Upper lobe of left lung (tissue), 6 donors: ENCODE data around the gene GTPBP4. TPM values are rescaled to one million over a fixed set of nuclear protein-coding genes. Genes with fewer than 3 reads are reported as not detected.

Source experiments
- ATAC-seq, 2 donors: fragments of 200-7000 bp; cut with Tn5 transposase; one replicate each; pipeline ENCODE4 v1.9.1; 2022; ENCODE audit warnings: mild to moderate bottlenecking in 2 of 2, moderate library complexity in 2 of 2; ENCODE audit not compliant: low FRiP score in 2 of 2
- DNase-seq, 2 donors: peaks; one replicate each; pipeline ENCODE4 v3.0.0-alpha.2; 2019 to 2020
- H3K27ac ChIP-seq, 4 donors: fragments of 200-600 bp; sonication (generic); one replicate each; pipeline ENCODE4 v1.5.1; 2016 to 2019
- H3K27me3 ChIP-seq, 4 donors: fragments of 200-600 bp; sonication (generic); one replicate each; pipeline ENCODE4 v1.5.1; 2017 to 2019
- H3K36me3 ChIP-seq, 4 donors: fragments of 200-600 bp; sonication (generic); one replicate each; pipeline ENCODE4 v1.5.1; 2016 to 2019
- H3K4me1 ChIP-seq, 4 donors: fragments of 200-600 bp; sonication (generic); one replicate each; pipeline ENCODE4 v1.5.1; 2018 to 2019
- H3K4me3 ChIP-seq, 4 donors: fragments of 200-600 bp; sonication (generic); one replicate each; pipeline ENCODE4 v1.5.1; 2017 to 2019; ENCODE audit warnings: mild to moderate bottlenecking in 2 of 4, moderate library complexity in 1 of 4
- H3K9me3 ChIP-seq, 4 donors: fragments of 200-600 bp; sonication (generic); one replicate each; pipeline ENCODE4 v1.5.1; 2018 to 2019
- CTCF ChIP-seq, 6 experiments: fragments of 450-650 bp in 4 of 6; fragments of 200-600 bp in 2 of 6; sonication (generic) in 2 of 6; IDR thresholded peaks; one replicate each; pipeline ENCODE4 v1.5.1; 2016 to 2019; ENCODE audit warnings: antibody characterized with exemption in 6 of 6
- EP300 ChIP-seq, 4 donors: sonication (generic); formaldehyde crosslinking; IDR thresholded peaks; one replicate each; pipeline ENCODE4 v1.5.1; 2017; ENCODE audit warnings: antibody characterized with exemption in 4 of 4, control low read depth in 2 of 4
- POLR2A ChIP-seq, 4 donors: fragments of 450-650 bp; IDR thresholded peaks; one replicate each; pipeline ENCODE4 v1.5.1; 2016 to 2017; ENCODE audit warnings: antibody characterized with exemption in 4 of 4, mild to moderate bottlenecking in 2 of 4
- POLR2AphosphoS5 ChIP-seq, 2 donors: sonication (generic); formaldehyde crosslinking; IDR thresholded peaks; one replicate each; pipeline ENCODE4 v1.5.1; 2017; ENCODE audit warnings: antibody characterized with exemption in 2 of 2
- WGBS, 2 donors: methylation state at CpG; one replicate each; pipeline ENCODE4 v1.1.5; 2017 to 2018; 5-methylcytosine and 5-hydroxymethylcytosine counted together
- total RNA-seq, 6 donors: library from RNA; depleted of rRNA in 4 of 6; stranded (reverse); fragments of >200 nt in 4 of 6; gene quantifications; one replicate each; pipeline versions ENCODE4 v1.1.0 to v1.2.1, GENCODE V29; 2016 to 2021
- donor health status: DM: no; HTN: no; CAD: no; lungs with moderate emphysema.
- donor health status: DM: no; HTN: yes; CAD: no; lungs with severe emphysema.

Gene GTPBP4
- total RNA-seq, 6 donors from 2014 or later: 22.0 to 41.9 (median 33.3) TPM

GRCh38 chr10:970311-971149 is 17.7 kb upstream of the GTPBP4 start:
- peak overlapping the region; percentile 62 to 86 (median 74) for H3K27ac ChIP-seq

GRCh38 chr10:971150-971542 is 17.1 kb upstream of the GTPBP4 start:
- DNase-seq (peak in 1 of 2 donors; percentile 67), ATAC-seq (peak in 1 of 2 donors; percentile 78)
- H3K27me3 ChIP-seq: no peaks in the 10 kb centered on the region
- H3K4me3 ChIP-seq: peak overlapping the region in 1 of 4 donors; percentile 1
- no peaks in the 10 kb centered on the region for H3K36me3 ChIP-seq
- H3K27ac ChIP-seq: peak overlapping the region; percentile 62 to 86 (median 74)
- peaks cover 13 to 58% (median 42%) of the 10 kb centered on the region in 4 donors for H3K4me1 ChIP-seq
- 21 to 31% methylated on average over 4 of the region's 4 CpGs for WGBS, 2 donors
- TF ChIP-seq EP300 (IDR thresholded peaks at IDR 0.05) (no peak), POLR2A (IDR thresholded peaks at IDR 0.05) (no peak), CTCF (IDR thresholded peaks at IDR 0.05) (no peak), POLR2AphosphoS5 (IDR thresholded peaks at IDR 0.05) (no peak)
- H3K9me3 ChIP-seq: no peaks in the 10 kb centered on the region

More at GRCh38 chr10:970311-971149, 17.7 kb upstream of the GTPBP4 start:
- 32 to 34% methylated on average over 14 of the region's 14 CpGs for WGBS, 2 donors
- Histone ChIP-seq H3K9me3 (no peaks in the 10 kb centered on the region), H3K36me3 (no peaks in the 10 kb centered on the region), H3K4me1 (peaks cover 13 to 58% (median 42%) of the 10 kb centered on the region in 4 donors), H3K27me3 (no peaks in the 10 kb centered on the region), H3K4me3 (peak overlapping the region in 1 of 4 donors; percentile 1)
- TF ChIP-seq EP300 (IDR thresholded peaks at IDR 0.05) (peak; percentile 11 to 95 (median 80)), POLR2A (IDR thresholded peaks at IDR 0.05) (no peak), CTCF (IDR thresholded peaks at IDR 0.05) (no peak), POLR2AphosphoS5 (IDR thresholded peaks at IDR 0.05) (peak; percentile 67 to 68)
- ATAC-seq: peak; percentile 73 to 84
- DNase-seq: peak in 1 of 2 donors; percentile 68

GRCh38 chr10:971613-972012 is 16.6 kb upstream of the GTPBP4 start:
- Histone ChIP-seq H3K27me3 (no peaks in the 10 kb centered on the region), H3K27ac (peak overlapping the region; percentile 62 to 86 (median 74)), H3K36me3 (no peaks in the 10 kb centered on the region), H3K4me3 (no peak overlapping the region), H3K9me3 (no peaks in the 10 kb centered on the region), H3K4me1 (peaks cover 13 to 58% (median 42%) of the 10 kb centered on the region in 4 donors)
- 55 to 56% methylated on average over 12 of the region's 12 CpGs for WGBS, 2 donors
- ATAC-seq: peak; percentile 52 to 66
- peak in 1 of 2 donors; percentile 71 for DNase-seq
- TF ChIP-seq EP300 (IDR thresholded peaks at IDR 0.05) (peak in 1 of 4 donors; percentile 42), POLR2A (IDR thresholded peaks at IDR 0.05) (no peak)

GRCh38 chr10:972763-973162 is 15.5 kb upstream of the GTPBP4 start:
- Histone ChIP-seq H3K4me3 (no peak overlapping the region), H3K27me3 (no peaks in the 10 kb centered on the region), H3K9me3 (no peaks in the 10 kb centered on the region), H3K27ac (peak overlapping the region in 3 of 4 donors; percentile 74 to 86 (median 74)), H3K36me3 (no peaks in the 10 kb centered on the region), H3K4me1 (peaks cover 13 to 58% (median 42%) of the 10 kb centered on the region in 4 donors)
- DNase-seq (no peak), ATAC-seq (no peak)
- whole genome bisulfite sequencing, 2 donors: 78 to 85% methylated on average over 7 to 8 of the region's 8 CpGs
- TF ChIP-seq EP300 (IDR thresholded peaks at IDR 0.05): no peak
- no peak for TF ChIP-seq POLR2A (IDR thresholded peaks at IDR 0.05)
- TF ChIP-seq CTCF (IDR thresholded peaks at IDR 0.05): no peak
- no peak for TF ChIP-seq POLR2AphosphoS5 (IDR thresholded peaks at IDR 0.05)

GRCh38 chr10:974038-974784 is 14.0 kb upstream of the GTPBP4 start:
- Histone ChIP-seq H3K4me3 (no peak overlapping the region), H3K27me3 (no peaks in the 10 kb centered on the region), H3K36me3 (no peaks in the 10 kb centered on the region), H3K4me1 (peaks cover 13 to 50% (median 37%) of the 10 kb centered on the region in 4 donors), H3K27ac (peak overlapping the region; percentile 45 to 86 (median 71)), H3K9me3 (peaks cover 0 to 8% (median 7%) of the 10 kb centered on the region in 4 donors)
- ATAC-seq (peak; percentile 34 to 78), DNase-seq (peak in 1 of 2 donors; percentile 87)
- 67 to 80% methylated on average over 11 to 20 of the region's 20 CpGs for WGBS, 2 donors
- TF ChIP-seq POLR2AphosphoS5 (IDR thresholded peaks at IDR 0.05): peak; percentile 24 to 69
- TF ChIP-seq POLR2A (IDR thresholded peaks at IDR 0.05): no peak
- peak in 1 of 4 donors; percentile 86 for TF ChIP-seq EP300 (IDR thresholded peaks at IDR 0.05)
